ENCODE results near the gene KLF13.

KLF13 gene

GRCh38 chr15:31314380-31314779 is 12.3 kb upstream of the KLF13 start:
- TF ChIP-seq CTCF (IDR thresholded peaks at IDR 0.05; ENCODE audit: low read depth, low read length) = no peak
- in situ Hi-C loops (cut with HindIII; ENCODE audit: low sequenced_read_pairs) = no loop called here
- H3K4me3 ChIP-seq (ENCODE audit: low read depth, low read length) = no peak overlapping the region

DNA sequence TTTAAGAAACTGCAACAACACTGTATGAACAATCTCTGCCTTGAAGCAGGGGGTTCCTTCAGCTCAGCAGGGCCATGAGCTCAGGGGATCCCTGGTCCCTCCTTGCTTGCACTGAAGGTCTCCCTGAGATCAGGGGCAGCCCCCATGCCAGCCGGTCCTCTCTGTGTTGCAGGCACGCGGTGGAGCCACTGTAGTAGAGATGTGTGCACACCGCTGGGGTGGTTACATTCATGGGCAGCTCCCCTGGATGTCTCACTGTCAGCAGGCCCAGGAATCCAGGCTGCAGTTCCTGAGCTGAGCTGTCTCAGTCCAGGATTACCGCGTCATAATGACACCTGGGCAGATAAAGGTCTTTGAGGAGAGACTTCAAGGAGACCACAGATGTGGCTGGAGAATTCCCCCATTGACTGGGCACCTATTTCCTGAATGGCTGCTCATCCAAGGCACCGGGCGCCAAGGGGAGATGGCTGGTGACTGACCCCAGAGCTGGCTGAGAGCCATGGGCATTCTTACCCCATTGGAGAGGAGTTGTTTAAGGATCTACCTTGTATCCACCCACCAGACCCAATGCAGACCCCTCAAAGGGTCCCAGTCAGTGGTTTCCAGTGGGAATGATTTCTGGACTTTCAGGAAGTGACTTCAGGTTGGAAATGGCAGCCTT is 10.4 kb upstream of the KLF13 start:
- TF ChIP-seq CTCF (IDR thresholded peaks at IDR 0.05; ENCODE audit: low read depth, low read length) = no peak
- in situ Hi-C loops (cut with HindIII; ENCODE audit: low sequenced_read_pairs) = no loop called here
- DNase-seq (ENCODE audit: low read depth, low spot score) = no peak
- H3K4me3 ChIP-seq (ENCODE audit: low read depth, low read length) = no peak overlapping the region

More at GRCh38 chr15:31314380-31314779, 12.3 kb upstream of the KLF13 start:
- DNase-seq (ENCODE audit: low read depth, low spot score) = no peak

DNA sequence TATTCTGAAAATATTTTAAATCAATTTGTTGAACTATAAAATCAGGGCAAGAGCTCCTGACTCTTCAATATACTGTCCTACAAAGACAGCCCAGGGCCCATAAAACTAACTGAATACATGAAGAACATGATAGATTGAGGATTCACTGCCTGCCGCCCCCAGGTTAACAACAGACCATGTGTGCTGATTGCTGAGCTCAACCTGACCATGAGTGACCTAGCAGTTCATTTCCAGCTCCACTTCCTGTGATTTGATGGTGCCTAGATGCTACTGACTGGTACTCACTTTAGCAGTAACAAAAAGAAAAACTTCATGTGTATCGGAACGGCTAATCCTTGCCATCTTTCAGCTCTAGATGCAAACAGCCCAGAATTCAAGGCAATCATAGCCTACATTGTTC is 9.6 kb upstream of the KLF13 start:
- TF ChIP-seq CTCF (IDR thresholded peaks at IDR 0.05; ENCODE audit: low read depth, low read length) = no peak
- no peak overlapping the region for H3K4me3 ChIP-seq (ENCODE audit: low read depth, low read length)
- DNase-seq (ENCODE audit: low read depth, low spot score) = no peak
- in situ Hi-C loops (cut with HindIII; ENCODE audit: low sequenced_read_pairs) = no loop called here

GRCh38 chr15:31317421-31318327 is 9.0 kb upstream of the KLF13 start:
- no peak overlapping the region for H3K4me3 ChIP-seq (ENCODE audit: low read depth, low read length)
- no peak for DNase-seq (ENCODE audit: low read depth, low spot score)
- in situ Hi-C loops (cut with HindIII; ENCODE audit: low sequenced_read_pairs) = no loop called here
- TF ChIP-seq CTCF (IDR thresholded peaks at IDR 0.05; ENCODE audit: low read depth, low read length) = no peak

DNA sequence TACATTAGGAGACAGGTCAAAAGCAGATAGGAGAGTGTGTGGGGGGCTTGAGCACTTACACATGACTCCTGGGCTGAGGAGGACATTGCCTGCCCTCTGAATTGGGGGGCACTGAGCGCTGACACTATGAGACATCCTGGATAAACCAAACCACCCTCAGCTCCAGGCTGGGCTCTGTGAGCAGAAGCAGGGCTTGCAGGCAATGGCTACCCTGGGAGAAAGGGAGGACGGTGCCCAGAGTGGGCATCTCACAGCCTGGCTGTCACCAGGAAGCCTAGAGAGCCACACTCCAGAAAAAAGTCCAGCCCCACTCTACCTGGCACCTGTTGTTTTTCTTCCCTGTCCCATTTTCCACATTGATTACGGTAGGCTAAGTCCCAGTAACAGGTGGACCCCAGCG is 8.2 kb upstream of the KLF13 start:
- in situ Hi-C loops (cut with HindIII; ENCODE audit: low sequenced_read_pairs) = no loop called here

GRCh38 chr15:31320022-31320421 is 6.6 kb upstream of the KLF13 start:
- DNase-seq (ENCODE audit: low read depth, low spot score) = no peak
- TF ChIP-seq CTCF (IDR thresholded peaks at IDR 0.05; ENCODE audit: low read depth, low read length) = no peak
- in situ Hi-C loops (cut with HindIII; ENCODE audit: low sequenced_read_pairs) = no loop called here
- H3K4me3 ChIP-seq (ENCODE audit: low read depth, low read length) = no peak overlapping the region

More for the DNA sequence above, 8.2 kb upstream of the KLF13 start:
- no peak overlapping the region for H3K4me3 ChIP-seq (ENCODE audit: low read depth, low read length)
- DNase-seq (ENCODE audit: low read depth, low spot score) = no peak
- TF ChIP-seq CTCF (IDR thresholded peaks at IDR 0.05; ENCODE audit: low read depth, low read length) = no peak
